Stimulated activated CD4-positive, alpha-beta T cell treated with anti-CD3 and anti-CD28 coated beads, Interleukin-12 subunit alpha, Interleukin-12 subunit beta, amount 100 ng/mL, for 24 hours (primary cell): Measurements from ENCODE around the gene LRPAP1.
"Not testable (repeated sequence)": the region's sequence is repeated elsewhere in the genome, so short reads cannot be mapped to it uniquely, and the experiment has no call there.

ENCODE experiments used
- DNase-seq, 2 experiments: peaks; one replicate each; pipeline ENCODE4 v3.0.0-alpha.2; 2020; ENCODE audit warnings: low read depth in 2 of 2

The LRPAP1 gene, protein sequence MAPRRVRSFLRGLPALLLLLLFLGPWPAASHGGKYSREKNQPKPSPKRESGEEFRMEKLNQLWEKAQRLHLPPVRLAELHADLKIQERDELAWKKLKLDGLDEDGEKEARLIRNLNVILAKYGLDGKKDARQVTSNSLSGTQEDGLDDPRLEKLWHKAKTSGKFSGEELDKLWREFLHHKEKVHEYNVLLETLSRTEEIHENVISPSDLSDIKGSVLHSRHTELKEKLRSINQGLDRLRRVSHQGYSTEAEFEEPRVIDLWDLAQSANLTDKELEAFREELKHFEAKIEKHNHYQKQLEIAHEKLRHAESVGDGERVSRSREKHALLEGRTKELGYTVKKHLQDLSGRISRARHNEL

DNA sequence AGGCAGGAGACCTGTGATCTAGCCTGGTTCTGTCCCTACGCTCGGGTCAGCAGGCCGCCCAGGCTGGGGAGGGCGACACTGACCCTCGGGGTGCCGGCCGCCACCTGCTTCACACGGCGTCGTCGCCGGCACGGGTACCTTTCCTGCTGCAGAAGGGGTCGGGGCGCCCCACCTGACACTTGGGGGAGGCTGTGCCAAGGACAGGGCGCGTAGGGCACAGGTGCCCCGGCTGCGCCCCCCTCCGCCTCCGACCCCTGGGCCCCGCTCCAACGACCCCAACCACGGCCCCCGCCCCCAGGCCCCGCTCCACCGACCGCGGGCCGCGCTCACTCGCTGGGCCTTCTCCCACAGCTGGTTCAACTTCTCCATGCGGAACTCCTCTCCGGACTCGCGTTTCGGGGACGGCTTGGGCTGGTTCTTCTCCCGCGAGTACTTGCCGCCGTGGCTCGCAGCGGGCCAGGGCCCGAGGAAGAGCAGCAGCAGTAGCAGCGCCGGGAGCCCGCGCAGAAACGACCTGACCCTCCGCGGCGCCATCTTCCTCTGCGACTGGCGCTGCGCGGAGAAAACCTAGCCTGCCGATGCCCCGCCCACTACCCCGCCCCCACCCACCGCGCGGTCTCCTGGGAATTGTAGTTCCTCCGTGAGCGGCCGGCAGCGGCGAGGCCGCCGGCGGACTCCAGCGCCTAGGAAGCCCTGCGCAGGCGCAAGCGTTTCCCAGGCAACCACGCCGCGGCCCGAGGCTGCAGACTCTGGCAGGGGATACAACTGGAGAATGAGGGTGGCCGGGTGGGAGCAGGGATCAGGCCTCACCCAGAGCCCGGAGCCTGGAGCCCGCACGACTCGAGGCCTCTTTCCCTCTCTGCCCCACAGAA lies at the start of gene LRPAP1:
TSS of gene LRPAP1 (minus strand) at position 544 of the 872 bp plus-strand sequence. CDS start at position 534, 10 bp downstream.
- DNase-seq: peak; percentile 75 to 84

DNA sequence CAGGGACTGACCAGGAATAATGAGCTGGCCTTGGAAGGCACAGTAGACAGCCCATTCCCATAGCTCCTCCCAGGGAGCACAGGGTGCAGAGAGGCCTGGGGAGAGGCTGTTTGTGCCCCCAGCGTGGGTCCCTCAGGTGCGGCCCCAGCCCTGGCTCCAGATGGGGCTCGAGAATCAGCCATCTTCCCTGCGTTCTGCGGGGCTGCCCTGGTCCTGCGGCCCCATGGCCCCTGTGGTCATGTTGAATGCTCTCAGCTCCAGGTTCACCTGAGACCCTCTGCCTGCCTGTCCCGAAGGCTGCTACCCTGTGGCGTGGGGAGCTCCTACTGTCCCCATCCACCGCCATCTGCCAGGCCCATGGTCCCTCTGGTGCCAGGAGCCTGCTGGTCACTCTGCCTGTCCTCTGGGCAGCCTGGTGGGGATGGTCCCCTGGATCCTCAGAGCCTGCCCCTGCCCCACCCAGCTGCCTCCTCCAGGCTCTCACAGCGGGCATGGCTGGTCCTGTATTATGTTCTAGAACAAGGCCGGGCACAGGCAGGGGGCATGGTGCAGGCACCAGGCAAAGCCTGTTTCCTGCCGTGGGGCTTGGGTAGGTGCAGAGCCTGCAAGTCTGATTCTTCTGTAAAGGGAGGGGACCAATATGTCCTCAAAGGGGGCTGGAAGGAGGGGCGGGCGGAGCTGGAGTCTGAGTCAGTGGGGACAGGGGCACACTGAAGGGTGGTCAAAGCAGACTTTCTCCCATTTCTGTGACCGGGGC lies 49.3 kb upstream of the LRPAP1 start:
- DNase-seq: not testable (repeated sequence)

DNA sequence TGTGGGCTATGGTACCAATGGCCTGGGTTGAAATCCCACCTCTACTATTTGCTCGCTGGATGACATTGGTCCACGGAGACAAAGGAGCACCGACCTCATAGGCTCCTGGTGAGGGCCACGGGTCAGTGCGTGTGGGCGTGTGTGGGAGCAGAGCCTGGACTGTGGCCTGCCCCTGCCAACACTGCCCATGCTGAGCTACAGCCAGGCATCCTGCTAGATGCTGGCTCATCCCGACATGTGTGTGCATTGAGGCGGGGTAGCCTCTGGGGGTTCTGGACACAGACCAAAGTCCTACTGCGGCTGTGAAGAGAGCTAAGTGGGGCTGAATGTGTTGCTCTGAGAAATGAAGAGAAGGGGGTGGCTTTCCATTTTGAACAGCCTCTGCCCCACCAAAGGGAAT lies 48.6 kb upstream of the LRPAP1 start:
- not testable (repeated sequence) for DNase-seq

DNA sequence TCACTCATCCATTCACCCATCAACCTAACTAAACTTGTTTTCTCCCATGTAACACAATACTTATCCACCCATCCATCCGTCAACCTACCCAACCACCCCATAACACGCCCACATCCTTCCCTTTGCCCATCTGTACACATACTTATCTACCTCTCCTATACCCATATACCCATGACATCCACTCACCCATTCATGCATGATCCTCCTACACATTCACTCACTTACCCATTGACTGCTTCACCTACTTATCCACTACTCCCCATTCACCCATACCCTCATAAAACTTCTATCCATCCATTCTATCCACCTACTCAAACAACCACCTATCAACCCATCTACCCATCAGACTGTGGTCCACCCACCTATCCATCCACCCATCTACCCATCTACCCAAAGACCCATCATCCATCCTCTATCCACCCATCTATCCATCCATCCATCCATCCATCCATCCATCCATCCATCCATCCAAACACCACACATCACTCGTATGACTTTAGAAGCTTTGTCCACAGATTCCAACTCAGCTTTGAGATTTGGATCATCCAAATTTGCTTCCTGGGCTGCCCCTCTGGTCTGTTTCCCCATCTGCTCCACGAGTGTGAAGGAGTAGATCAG lies 46.4 kb upstream of the LRPAP1 start:
- DNase-seq: not testable (repeated sequence)

DNA sequence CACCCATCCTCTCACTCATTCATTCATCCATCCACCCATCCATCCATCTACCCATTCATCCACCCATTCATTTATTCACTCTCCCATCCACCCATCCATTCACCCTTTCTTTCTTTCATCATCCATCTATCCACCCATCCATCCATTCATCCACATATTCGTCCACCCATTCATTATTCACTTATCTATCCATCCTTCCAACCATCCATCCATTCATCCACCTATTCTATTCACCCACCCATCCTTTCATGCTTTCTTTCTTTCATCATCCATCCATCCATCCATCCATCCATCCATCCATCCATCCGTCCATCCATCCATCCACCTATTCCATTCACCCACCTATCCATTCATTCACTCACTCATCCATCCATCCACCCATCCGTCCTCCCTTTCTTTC lies 45.8 kb upstream of the LRPAP1 start:
- not testable (repeated sequence) for DNase-seq

DNA sequence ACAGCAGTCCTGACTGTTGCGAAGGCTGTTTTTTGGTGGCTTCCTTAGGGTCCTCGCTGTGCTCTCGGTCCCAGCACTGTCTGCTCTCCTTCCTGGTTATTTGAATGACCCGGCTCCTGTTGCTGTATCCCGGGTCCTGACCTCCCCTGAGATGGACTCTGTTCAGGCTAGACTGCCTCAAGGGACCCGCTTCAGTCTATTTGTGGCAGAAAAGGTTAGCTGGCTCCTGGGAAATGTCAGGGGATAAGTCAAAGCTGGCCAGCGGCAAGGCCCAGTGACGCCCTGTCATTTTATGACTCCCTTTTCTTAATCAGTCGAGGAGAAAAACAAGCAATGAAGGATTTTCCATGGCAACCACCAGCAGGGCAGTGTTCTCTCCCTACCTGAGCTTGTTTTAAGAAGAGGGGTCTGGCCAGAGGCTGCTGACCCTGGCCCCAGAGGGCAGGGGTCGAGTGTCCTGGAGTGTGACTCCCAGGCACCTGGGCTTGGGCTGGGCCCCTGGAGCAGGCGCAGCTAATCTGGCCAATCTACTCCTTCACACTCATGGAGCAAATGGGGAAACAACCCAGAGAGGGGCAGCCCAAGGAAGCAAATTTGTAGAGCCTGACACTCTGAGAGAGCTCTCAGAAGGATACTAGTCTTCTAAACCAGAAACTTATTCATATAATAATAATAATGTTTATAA lies 45.1 kb upstream of the LRPAP1 start:
- not testable (repeated sequence) for DNase-seq

DNA sequence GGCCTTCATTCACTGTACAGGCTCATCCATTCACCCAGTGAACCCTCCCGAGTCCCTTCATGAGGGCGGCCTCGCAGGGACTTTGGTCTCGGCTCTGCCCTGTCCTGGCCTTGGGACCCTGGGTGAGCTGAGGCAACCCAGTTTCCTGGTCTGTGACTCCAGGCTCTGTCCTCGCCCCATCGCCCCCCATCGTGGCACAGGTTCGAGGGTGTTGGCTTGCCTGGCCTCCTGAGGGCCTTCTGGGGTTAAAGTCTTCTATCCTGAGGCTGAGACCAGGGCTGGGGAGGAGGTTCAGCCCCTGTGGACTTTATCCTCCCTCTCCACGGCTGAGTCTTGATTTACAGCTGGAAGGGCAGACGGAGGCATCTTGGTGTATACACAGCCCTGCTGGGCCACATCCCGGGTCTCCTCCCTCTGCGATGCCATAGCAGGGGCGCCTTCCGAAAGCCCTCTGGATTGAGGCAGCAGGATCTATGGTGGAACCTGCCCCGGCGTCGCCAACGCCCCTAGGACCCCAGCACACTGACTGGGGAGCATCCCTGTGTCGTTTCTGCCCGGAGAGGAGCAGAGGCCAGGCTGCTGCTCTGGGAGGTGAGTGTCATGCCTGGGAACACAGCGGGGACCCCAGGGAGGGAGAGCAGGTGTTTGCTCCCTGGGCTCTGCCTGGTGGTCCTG lies 44.4 kb upstream of the LRPAP1 start:
- DNase-seq: not testable (repeated sequence)

DNA sequence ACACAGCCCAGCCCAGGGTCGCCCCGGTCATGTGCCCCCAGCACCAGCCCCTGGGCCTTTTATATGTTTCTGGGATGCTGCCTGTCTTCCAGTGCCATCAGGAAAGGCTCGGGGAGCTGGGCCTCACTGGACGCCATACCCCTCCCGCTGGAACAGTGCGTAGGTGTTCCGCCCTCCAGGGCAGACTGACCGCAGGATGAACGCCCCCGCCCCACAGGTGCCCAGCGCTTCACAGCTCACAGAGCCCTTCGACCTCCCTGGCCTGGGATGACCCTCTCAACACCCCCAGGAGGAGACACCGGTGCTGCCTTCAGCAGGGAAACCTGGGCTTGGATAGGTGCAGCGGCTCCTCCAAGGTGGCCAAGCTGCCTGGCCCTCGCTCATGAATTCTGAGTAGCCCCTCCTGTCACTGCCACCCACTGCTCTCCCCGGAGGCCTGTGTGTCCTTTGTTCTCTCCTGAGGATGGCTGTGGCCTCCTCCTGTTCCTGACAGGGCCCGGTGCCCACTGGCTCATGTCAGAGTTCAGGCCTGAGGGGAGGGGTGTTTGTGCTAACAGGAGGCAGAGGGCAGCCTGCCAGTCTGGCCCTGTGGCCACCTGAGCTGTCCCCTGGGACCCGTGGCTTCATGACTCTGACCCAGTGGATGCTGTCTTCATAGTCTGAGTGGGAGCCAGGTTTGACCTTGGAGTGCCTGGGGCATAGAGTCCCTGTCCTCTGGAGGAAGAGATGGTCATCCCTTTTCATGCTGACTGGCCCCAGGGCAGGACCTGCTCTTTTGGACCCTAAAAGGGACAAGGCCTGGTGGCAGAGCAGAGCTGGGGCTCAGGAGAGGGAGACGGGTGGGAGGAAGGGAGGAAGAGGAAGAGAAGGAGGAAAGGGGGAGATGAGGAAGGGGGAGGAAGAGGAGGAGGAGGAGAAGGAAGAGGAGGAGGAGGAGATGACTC lies 43.5 kb upstream of the LRPAP1 start:
- DNase-seq: not testable (repeated sequence)

DNA sequence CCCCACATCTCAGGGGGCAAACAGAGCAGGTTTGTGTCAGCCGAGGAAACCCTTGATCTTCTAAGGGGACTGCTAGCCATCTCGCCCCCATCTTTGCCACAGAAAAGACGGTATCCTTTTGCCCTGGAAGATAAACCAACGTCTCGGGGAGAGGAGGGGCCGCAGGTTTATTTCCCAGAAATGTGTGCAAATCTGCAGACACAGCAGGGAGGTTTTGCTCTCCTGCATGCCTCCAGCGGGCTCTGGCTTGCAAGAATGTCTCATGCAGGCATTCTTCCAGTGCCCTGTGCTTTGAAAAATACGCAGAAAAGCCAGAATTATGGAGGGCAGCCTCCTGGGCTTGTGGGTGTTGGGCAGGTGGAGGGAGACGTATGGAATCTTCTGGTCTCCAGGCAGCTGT lies 42.6 kb upstream of the LRPAP1 start:
- not testable (repeated sequence) for DNase-seq

DNA sequence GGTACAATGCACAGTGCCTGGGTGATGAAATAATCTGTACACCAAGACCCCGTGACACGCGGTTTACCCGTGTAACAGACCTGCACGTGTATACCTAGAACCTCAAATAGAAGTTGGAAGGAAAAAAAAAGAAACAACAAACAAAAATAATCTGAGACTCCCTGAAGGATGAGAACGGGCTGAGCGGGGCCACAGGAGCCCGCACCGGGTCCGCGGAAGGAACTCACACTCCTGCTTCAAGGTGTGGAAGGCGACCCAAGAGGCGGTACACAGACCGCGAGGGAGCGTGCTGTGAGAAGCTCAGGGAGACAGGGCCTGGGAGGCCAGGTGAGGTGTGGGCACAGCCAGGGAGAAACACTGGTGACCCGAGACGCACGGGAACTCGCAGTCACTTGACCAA lies 42.1 kb upstream of the LRPAP1 start:
- not testable (repeated sequence) for DNase-seq

DNA sequence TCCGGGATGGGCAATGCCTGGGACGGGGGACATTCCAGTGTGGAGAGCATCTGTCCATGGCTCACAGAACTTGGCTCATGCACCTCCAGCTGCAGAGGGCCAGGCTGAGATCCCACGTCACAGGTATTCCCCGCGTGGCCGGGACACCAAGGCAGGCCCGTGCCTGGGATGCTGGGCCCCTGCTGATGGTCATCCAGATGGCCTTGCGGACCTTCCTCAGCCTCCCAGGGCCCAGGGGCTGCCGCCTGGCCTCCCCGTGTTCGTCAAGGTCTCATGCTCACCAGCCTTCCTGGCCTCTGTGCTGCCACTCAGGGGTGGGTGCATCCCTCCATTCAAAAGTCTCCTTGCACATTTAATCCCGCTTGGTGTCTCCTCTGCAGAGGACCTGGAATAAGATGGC lies 40.9 kb upstream of the LRPAP1 start:
- no peak for DNase-seq

DNA sequence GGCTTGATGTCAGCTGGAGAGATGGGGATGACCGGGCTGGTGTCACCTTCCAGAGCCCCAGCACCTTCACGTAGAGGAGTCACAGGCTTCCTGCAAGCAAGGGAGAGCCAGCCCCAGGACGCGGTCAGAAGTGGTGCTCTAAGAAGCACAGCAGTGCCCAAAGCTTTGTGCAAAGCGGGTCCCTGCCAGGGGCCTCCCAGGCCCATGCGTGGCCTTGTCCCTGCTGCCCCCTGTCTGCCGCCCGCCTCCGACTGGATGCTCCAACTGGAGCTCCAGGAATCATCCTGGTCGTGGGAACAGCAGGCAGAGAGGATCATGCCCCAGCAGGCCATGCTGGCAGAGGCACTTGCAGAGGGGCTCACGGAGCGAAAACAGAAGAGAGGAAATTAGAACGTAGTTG lies 40.1 kb upstream of the LRPAP1 start:
- DNase-seq: no peak

DNA sequence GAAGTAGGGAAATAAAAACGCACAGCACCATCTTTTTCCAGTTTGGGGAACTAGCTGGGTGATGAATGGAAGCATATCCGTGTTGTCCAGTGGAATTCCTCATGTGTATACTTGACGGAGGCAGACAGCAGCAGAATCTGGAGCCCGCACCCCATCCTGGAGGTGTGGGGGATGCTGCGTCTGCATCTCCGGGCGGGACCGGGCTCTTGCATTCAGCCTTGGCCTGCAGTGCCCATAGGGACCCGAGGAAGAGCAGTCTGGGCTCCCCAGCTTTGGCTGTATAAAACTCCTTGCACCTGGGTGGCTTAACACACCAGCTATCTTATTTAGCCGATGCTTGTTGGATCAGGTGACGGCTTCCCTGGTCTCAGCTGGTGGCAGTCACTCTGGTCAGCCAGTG lies 39.7 kb upstream of the LRPAP1 start:
- DNase-seq: no peak

DNA sequence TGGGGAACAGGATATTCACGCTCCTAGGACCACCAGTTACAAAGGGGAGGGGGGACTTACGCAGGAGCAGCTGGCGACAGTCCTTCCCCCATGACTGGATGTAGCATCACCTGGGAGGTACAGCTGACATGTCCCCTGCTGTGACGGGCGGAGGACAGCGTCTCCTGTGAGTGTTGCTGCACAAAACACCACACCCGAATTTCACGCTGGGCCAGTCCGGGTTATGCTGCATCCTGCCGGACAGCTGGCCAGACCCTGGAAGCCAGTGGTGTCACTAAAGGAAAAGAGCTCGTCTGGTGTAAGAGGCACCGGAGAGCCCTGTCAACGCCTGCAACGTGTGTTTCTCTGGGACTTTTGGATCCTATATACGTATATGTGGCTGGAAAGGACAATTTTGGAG lies 38.7 kb upstream of the LRPAP1 start:
- not testable (repeated sequence) for DNase-seq

DNA sequence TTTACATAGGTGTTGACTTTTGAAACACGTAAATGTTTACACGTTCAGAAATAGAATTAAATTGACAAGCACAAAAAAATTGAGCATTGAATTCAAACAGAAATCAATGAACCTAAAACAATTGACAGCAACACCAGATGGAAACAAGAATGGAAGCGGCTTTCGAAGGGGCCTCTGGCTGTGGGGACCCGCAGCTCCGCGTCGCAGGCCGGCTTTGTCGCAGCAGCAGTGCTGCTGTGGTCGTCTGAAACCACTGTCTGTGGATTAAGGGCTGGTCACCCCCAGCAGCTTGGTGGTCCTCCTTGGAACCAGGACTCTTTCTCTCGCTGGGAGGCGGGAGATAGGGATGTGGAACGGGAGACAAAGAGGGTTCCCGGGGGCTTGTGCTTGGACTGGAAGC lies 37.4 kb upstream of the LRPAP1 start:
- DNase-seq: not testable (repeated sequence)

DNA sequence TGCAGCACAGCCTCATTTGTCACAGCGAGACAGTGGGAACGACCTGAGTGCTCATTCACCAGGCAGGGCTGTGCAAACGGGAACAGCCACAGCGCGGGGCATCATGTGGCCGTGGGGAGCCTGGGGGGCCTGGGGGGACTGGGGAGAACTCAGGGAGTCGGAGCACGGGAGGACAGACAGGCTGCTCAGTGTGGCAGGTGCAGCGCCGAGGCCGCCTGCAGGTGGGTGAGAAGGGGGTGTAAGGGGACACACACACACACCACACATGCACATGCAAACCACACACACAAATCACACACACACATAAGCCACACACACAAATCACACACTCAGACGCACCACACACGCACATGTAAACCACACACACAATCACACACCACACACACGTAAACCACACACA lies 34.5 kb upstream of the LRPAP1 start:
- not testable (repeated sequence) for DNase-seq

DNA sequence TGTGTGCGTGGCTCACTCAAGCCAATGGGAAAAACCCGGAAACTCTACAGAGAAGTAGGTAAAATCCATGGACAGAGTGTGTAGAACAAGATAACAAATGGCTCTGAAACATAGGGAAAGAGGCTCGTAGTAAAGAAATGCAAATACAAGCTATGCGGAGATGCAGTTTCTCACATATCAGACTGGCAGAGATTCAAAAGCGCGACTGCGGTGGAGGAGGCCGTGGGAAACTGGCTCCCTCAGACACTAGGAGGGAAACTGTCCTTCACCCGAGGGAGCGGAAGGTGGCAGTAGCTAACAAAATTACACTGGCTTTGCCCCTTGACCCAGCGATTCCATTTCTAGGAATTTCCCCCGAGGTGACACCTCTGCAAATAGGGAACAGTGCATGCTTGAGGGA lies 34.1 kb upstream of the LRPAP1 start:
- DNase-seq: not testable (repeated sequence)

DNA sequence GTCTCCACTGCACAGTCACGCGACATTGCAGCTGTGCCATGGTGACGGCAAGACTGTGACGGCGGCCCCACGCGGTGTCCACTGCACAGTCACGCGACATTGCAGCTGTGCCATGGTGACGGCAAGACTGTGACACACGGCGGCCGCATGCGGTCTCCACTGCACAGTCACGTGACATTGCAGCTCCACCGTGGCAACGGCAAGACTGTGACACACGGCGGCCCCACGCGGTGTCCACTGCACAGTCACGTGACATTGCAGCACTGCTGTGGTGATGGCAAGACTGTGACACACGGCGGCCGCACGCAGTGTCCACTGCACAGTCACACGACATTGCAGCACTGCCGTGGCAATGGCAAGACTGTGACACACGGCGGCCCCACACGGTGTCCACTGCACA lies 32.7 kb upstream of the LRPAP1 start:
- DNase-seq: not testable (repeated sequence)

DNA sequence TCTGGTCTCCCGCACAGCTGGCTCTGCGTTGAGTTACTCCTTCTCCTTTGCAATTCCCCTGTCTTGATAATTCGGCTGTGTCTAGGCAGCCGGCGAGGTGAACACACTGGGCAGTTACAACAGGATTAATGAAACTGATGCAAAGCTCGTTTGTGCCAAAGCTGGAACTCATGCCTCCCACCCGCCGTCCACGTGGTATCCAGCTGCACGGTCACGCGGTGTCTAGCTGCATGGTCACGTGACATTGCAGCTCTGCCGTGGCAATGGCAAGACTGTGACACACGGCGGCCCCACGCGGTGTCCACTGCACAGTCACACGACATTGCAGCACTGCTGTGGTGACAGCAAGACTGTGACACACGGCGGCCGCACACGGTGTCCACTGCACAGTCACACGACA lies 31.2 kb upstream of the LRPAP1 start:
- no peak for DNase-seq
